Activated CD4-positive, alpha-beta T cell treated with anti-CD3 and anti-CD28 coated beads for 36 hours (primary cell): ENCODE measurements around the gene EML6. TPM values are rescaled to one million over a fixed set of nuclear protein-coding genes. Genes with fewer than 3 reads are reported as not detected.

ENCODE experiments used
- ATAC-seq: fragments of 200-7000 bp; cut with Tn5 transposase; one replicate; pipeline ENCODE4 v1.10.0; 2021; ENCODE audit warnings: mild to moderate bottlenecking, moderate library complexity
- CTCF ChIA-PET: fragments of 350-600 bp; sonication (Branson Sonifier 250); formaldehyde crosslinking; loops from one replicate; lab custom pipeline; 2021; ENCODE audit warnings: antibody characterized with exemption; lab: Charles Lee
- POLR2A ChIA-PET: fragments of 350-600 bp; sonication (Branson Sonifier 250); formaldehyde crosslinking; loops from one replicate; lab custom pipeline; 2021; ENCODE audit warnings: antibody characterized with exemption, inconsistent platforms; lab: Charles Lee
- DNase-seq: peaks from one replicate; pipeline ENCODE4 v3.0.0-alpha.2; 2020
- H3K27ac Mint-ChIP-seq: one replicate; pipeline ENCODE4 v1.8.0; 2021; ENCODE audit warnings: mixed read lengths
- H3K27me3 Mint-ChIP-seq: one replicate; pipeline ENCODE4 v1.8.0; 2021; ENCODE audit warnings: mixed read lengths
- H3K36me3 Mint-ChIP-seq: one replicate; pipeline ENCODE4 v1.8.0; 2021; ENCODE audit warnings: low read depth, mixed read lengths
- H3K4me1 Mint-ChIP-seq: one replicate; pipeline ENCODE4 v1.8.0; 2021; ENCODE audit warnings: mixed read lengths
- H3K4me3 Mint-ChIP-seq: one replicate; pipeline ENCODE4 v1.8.0; 2021; ENCODE audit warnings: mild to moderate bottlenecking, moderate library complexity, mixed read lengths
- H3K9me3 Mint-ChIP-seq: one replicate; pipeline ENCODE4 v1.8.0; 2021; ENCODE audit warnings: low read depth, mixed read lengths
- intact Hi-C, 2 experiments: fragments of 100-400 bp; cut with DNase I in 1 of 2; cut with micrococcal nuclease in 1 of 2; formaldehyde crosslinking; loops; one replicate each; pipeline versions ENCODE4 v1.14.2 to v1.15.1; 2022 to 2024; cut with DNase I, micrococcal nuclease
- total RNA-seq, 2 experiments: library from RNA; stranded (reverse); gene quantifications; one replicate each; pipeline ENCODE4 v1.2.3, GENCODE V29; 2021

The EML6 gene
- total RNA-seq, 2 experiments from 2014 or later = 0.16 to 0.30 TPM

DNA sequence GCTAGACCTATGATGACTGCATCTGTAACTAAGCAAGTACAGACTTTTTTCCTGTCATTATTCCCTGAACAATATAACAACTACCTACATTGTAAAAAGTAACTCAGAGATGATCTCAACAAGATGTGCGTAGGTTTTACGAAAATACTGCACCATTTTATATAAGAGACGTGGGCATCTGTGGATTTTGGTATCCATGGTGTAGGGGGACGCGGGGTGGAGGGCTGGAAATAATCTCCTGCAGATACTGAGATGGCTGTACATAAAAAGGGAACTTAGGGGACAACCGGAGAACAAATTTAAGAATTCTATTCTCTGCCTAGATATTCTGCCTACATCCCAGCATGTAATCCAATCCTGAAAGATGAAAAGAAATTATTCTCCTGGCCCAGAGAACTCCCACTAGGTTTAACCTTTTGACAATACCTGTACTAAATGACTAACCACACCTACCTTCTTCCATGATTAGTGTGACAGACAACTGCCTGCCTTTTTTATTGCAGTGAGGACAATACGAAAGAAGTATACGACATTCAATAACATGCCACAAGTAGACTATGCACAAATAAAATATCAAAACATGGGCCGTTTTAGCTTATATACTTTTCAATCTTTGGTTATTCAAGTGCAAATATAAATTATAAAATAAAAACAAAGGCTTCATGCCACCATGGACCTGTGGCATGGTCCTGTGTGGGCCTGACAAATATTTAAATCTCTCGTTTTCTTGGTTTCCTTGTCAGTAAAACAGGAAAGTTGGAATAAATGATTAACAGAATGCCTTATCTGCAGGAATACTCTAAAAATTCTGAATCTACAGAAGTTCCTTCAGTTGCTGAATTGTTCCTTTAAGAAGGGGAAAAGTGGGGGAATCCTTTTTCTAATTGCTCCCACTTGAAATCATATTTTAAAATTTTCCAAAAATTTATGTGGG lies 280.5 kb downstream of the EML6 start:
- H3K4me1 Mint-ChIP-seq = peaks cover 62% of the 10 kb centered on the region
- intact Hi-C loops = no loop called here
- CTCF ChIA-PET = interaction anchor here (1.0 to 1.1 kb wide), 2 partner anchors 25 to 165 kb away, joined by 3 read pairs; no protein-coding TSS in a partner anchor
- no peaks in the 10 kb centered on the region for H3K9me3 Mint-ChIP-seq
- no peak for ATAC-seq
- H3K4me3 Mint-ChIP-seq = no peak overlapping the region
- no peaks in the 10 kb centered on the region for H3K27me3 Mint-ChIP-seq
- no peak for DNase-seq
- H3K27ac Mint-ChIP-seq = no peak overlapping the region
- H3K36me3 Mint-ChIP-seq = no peaks in the 10 kb centered on the region
- POLR2A ChIA-PET = no interaction called here

DNA sequence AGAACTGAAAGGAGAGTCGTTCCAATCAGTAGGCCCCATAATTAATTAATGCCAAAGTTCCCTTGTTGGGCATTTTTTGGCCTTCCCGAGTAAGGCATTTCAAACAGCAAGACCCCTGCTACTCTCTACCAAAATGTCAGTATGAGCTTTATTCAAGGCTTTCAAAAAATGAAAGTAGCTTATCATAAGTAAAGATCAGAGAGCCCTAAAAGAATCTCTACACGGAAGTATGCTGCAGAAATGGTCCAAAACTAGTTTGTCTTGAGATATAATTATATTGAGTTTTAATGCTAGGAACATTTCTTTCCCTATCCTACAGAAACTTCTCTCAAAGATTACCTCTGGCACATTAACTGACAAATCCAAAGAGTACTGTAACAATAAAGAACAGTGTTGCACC lies 282.8 kb downstream of the EML6 start:
- ChIA-PET POLR2A (no interaction called here), CTCF (interaction anchor here (0.6 kb wide), 2 partner anchors 148 to 283 kb away, joined by 3 read pairs; no protein-coding TSS in a partner anchor)
- no peaks in the 10 kb centered on the region for H3K36me3 Mint-ChIP-seq
- peaks cover 63% of the 10 kb centered on the region for H3K4me1 Mint-ChIP-seq
- no peaks in the 10 kb centered on the region for H3K27me3 Mint-ChIP-seq
- H3K4me3 Mint-ChIP-seq = no peak overlapping the region
- H3K9me3 Mint-ChIP-seq = no peaks in the 10 kb centered on the region
- DNase-seq (no peak), ATAC-seq (no peak)
- no peak overlapping the region for H3K27ac Mint-ChIP-seq
- intact Hi-C loops = no loop called here

DNA sequence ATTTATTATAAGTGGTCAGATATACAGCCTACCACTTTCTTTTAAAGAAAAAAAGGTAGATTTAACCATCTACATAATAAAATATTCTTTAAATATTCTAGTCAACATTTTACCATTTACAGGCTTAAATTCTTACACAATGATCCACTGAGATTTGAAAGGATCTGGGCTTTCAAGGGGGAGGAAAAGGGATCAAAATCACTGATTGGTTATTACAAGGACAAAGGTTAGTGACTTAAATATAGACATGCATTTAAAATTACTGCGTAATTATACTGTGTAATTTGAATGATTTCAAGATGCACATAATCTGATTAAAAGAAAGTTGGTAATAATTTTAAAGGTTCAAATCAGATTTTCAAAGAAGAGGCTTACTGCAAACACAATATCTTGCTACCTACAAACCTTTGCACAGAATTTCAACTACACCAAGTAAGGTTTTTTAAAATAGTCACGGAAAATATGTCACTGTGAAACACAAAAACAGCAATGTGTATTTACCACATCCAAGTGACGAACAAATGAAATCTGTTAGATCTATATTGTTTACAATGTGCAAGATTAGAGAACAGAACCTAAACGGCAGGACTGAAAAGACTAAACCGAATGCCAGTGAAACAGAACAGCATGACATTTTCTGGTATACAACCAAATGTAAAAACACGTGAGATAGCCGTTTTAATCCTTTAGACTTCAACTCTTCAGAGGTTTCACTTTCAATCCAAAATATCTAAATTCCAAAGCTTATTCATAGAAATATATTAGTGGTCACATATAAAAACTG lies 286.0 kb downstream of the EML6 start:
- peaks cover 63% of the 10 kb centered on the region for H3K4me1 Mint-ChIP-seq
- ChIA-PET POLR2A (no interaction called here), CTCF (interaction anchor here (0.6 to 1.6 kb wide), 6 partner anchors 9 to 167 kb away, joined by 3 to 5 read pairs (median 4); no protein-coding TSS in a partner anchor)
- no peaks in the 10 kb centered on the region for H3K9me3 Mint-ChIP-seq
- no peaks in the 10 kb centered on the region for H3K36me3 Mint-ChIP-seq
- intact Hi-C loops = loop anchor here (1.0 to 5.0 kb wide), 3 partner anchors 16 to 247 kb away; no protein-coding TSS in a partner anchor
- H3K4me3 Mint-ChIP-seq = peak overlapping the region; percentile 72
- H3K27ac Mint-ChIP-seq = peak overlapping the region; percentile 90
- no peaks in the 10 kb centered on the region for H3K27me3 Mint-ChIP-seq
- no peak for DNase-seq
- ATAC-seq = peak; percentile 46

DNA sequence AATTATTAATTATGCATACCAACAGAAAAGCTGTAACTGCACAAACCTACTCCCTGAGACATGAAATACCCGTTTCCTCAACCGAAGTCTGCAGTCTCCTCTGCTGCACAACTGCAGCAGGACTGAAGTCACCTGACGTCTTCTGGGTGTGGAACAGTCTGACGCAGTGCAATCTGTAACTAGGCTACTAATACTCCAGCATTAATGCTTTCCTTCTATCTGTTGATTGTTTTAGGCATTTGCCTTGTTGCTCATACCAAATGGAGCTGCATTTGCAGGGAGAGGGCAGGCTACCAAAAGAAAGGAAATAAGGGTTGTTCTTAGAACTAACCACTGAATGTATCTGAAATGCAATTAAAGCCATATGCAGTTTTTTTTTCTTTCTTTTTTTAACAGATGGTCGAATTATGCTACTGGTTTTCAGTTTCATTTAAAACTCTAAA lies 286.7 kb downstream of the EML6 start:
- Mint-ChIP-seq H3K36me3 (no peaks in the 10 kb centered on the region), H3K9me3 (no peaks in the 10 kb centered on the region), H3K27me3 (no peaks in the 10 kb centered on the region), H3K27ac (peak overlapping the region; percentile 90), H3K4me1 (peaks cover 60% of the 10 kb centered on the region), H3K4me3 (peak overlapping the region; percentile 72)
- peak; percentile 49 for DNase-seq
- intact Hi-C loops = loop anchor here (1.0 to 5.0 kb wide), 3 partner anchors 15 to 248 kb away; no protein-coding TSS in a partner anchor
- ATAC-seq = peak; percentile 86
- ChIA-PET POLR2A (no interaction called here), CTCF (interaction anchor here (0.8 to 1.6 kb wide), 2 partner anchors 11 to 158 kb away, joined by 4 to 5 read pairs; no protein-coding TSS in a partner anchor)

DNA sequence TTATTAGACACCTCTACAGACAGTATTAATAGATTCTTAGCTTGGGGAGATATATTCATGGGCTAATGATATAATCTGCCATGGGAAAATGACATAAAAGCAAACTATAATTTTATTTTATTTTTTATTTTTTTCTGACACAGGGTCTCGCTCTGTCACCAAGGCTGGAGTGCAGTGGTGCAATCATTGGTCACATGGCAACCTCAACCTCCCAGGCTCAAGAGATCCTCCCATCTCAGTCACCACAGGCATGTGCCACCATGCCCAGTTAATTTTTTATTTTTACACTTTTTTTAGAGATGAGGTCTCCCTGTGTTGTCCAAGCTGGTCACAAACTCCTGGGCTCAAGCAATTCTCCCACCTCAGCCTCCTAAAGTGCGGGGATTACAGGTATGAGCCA lies 287.5 kb downstream of the EML6 start:
- Mint-ChIP-seq H3K4me1 (peaks cover 59% of the 10 kb centered on the region), H3K27ac (no peak overlapping the region), H3K4me3 (no peak overlapping the region), H3K9me3 (no peaks in the 10 kb centered on the region), H3K27me3 (no peaks in the 10 kb centered on the region), H3K36me3 (no peaks in the 10 kb centered on the region)
- POLR2A ChIA-PET = no interaction called here
- no peak for ATAC-seq
- no peak for DNase-seq
- intact Hi-C loops = loop anchor here (1.0 to 5.0 kb wide), 3 partner anchors 14 to 249 kb away; no protein-coding TSS in a partner anchor
- CTCF ChIA-PET = interaction anchor here (1.3 kb wide), 1 partner anchor 110 kb away, joined by 3 read pairs; no protein-coding TSS in a partner anchor

DNA sequence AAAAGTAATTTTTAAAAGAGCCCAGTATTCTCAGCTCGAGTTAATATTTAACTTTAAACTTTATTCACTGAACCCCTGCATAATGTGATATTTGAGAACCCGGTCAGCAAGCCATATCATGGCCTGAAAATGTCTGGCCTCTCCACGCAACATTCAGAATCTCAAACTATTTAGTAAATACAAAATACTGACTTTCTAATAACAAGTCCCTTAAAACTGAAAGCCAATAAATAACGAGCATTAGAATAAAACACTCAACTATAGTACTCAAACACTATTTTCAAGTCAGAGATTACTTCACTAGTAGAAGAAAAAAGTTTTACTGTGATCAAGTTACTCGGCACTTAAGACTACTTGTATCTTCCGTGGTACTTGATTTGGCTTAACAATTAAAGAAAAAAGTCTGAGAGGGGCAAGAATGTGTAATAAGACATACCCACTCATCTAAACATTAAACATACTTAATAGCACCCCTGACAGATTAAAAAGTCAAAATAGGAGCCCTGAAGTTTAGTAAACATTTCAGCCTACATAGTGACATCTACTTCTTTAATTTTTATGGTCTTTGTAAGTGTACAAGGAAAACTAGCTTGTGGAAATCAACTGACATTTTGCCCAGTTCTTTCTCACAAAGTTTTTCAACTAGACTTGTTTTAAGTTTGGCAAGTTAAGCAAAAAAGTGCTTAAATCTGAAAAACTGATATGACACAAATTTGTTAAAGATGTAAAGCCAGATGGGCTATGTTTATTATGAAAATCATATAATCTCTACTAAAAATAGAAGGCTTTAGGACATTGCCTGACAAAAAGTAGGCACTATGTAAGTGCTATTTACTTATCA lies 288.6 kb downstream of the EML6 start:
- ChIA-PET CTCF (interaction anchor here (0.9 to 1.5 kb wide), 4 partner anchors 13 to 156 kb away, joined by 3 to 4 read pairs (median 4); no protein-coding TSS in a partner anchor), POLR2A (no interaction called here)
- intact Hi-C loops = loop anchor here in 1 of 2 experiments (5.0 kb wide), 2 partner anchors 110 to 250 kb away; no protein-coding TSS in a partner anchor
- ATAC-seq = no peak
- Mint-ChIP-seq H3K9me3 (no peaks in the 10 kb centered on the region), H3K4me1 (peaks cover 48% of the 10 kb centered on the region), H3K27me3 (no peaks in the 10 kb centered on the region), H3K36me3 (no peaks in the 10 kb centered on the region), H3K4me3 (no peak overlapping the region), H3K27ac (no peak overlapping the region)
- DNase-seq = no peak

DNA sequence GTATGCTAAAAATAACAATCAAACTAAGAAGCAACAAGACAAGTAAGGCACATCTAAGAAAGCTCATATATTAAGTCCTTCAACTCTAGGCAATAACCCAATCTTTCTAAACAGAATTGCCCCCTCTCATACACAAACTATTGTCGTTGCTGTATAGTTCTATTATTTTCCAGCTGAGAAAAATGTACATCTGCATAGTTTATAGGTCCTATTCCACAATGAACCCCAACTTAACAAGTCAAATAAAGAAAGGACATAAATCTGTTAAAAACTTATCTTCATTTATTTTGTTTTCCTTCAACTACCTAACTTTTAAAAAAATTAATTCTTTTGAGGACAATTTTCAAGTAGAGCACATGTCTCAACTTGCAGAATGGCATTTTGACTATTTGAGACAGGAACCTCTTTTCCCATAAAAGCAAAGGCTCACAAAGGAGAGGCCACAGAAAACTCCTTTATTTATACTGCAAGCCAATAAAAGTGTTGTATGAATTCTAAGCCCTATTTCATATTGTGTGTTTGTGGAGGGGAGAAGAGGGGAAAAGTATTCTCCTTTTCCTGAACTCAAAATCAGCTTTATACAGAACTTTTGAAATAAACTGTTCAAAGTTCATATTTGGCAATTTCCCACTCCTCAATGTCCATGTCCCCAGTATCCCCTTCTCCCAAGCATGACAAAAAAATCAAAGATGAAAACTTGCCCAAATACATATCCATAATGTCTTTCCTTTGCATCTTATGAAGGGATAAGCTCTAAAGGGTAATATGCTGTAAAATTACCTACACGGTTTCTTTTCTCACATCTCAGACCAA lies 289.4 kb downstream of the EML6 start:
- intact Hi-C loops = loop anchor here in 1 of 2 experiments (5.0 kb wide), 2 partner anchors 111 to 251 kb away; no protein-coding TSS in a partner anchor
- POLR2A ChIA-PET = no interaction called here
- DNase-seq (no peak), ATAC-seq (no peak)
- peak overlapping the region; percentile 2 for H3K27ac Mint-ChIP-seq
- CTCF ChIA-PET = interaction anchor here (0.9 to 2.6 kb wide), 10 partner anchors 10 to 211 kb away, joined by 3 to 13 read pairs (median 3); no protein-coding TSS in a partner anchor
- no peaks in the 10 kb centered on the region for H3K9me3 Mint-ChIP-seq
- no peaks in the 10 kb centered on the region for H3K36me3 Mint-ChIP-seq
- H3K4me3 Mint-ChIP-seq = no peak overlapping the region
- no peaks in the 10 kb centered on the region for H3K27me3 Mint-ChIP-seq
- H3K4me1 Mint-ChIP-seq = peaks cover 40% of the 10 kb centered on the region

DNA sequence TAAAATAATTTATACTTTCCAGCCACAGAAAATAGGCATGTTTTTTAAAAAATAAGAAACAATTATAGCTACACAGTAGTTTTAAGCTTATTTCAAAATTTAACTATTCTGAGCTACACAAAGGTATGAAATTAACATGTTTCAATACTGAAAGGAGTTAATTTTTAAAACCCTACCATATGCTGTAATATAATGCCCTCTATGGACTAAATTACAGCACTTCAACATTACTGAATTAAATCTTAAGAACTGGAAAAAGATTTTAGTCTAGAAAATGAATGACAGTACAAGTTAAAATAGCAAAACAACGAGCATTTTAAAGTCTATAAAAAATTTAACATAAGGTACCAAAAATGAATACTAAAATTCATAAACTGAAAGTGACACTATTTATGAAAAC lies 290.5 kb downstream of the EML6 start:
- H3K27ac Mint-ChIP-seq = no peak overlapping the region
- no peaks in the 10 kb centered on the region for H3K36me3 Mint-ChIP-seq
- no peak overlapping the region for H3K4me3 Mint-ChIP-seq
- ChIA-PET POLR2A (no interaction called here), CTCF (interaction anchor here (0.9 to 2.6 kb wide), 8 partner anchors 11 to 165 kb away, joined by 3 to 13 read pairs (median 3); no protein-coding TSS in a partner anchor)
- ATAC-seq = no peak
- no peaks in the 10 kb centered on the region for H3K27me3 Mint-ChIP-seq
- H3K9me3 Mint-ChIP-seq = no peaks in the 10 kb centered on the region
- H3K4me1 Mint-ChIP-seq = peaks cover 38% of the 10 kb centered on the region
- intact Hi-C loops = loop anchor here in 1 of 2 experiments (5.0 kb wide), 2 partner anchors 112 to 252 kb away; no protein-coding TSS in a partner anchor
- no peak for DNase-seq

DNA sequence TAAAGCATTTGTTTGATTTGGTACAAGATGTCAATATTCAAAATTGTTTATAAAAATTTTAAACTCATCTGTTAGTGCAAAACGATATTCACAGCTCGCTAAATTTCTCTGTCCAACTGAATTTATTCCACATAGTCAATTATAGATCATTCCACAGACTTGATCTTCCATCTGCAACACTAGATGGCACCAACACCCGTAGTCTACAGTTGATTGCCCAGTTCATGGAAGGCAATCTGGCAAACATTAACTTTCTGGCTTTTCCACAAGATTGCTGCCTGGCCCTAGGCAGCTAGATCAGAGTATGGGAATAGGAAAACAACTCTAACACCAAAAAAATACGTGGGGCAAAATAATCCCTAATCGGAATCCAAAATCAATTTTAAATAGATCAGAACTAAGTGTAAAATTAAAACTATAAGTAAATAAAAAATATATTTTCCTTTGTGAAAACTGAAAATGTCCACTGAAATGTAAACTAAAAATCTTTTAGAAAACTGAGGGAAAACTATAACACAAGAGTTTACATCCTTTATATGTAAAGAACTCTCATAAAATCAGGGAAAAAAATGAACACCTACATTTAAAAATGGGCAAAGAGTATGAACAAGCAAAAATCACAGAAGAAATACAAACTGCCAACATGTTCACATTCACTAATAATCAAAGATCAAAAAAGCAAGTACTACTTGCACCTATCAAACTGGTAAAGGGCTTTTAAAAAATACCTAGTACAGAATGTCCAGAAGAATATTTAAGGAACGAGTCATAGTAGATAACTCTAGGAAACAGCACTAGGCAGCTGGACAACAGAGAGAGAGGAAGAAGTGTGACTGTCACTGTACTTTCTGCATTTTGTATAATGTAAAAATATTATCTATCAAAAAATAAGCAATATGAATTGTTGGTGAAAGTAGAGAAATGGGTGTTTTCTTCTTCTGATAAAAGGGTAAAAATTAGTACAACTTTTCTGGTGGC lies 291.8 kb downstream of the EML6 start:
- Mint-ChIP-seq H3K27ac (no peak overlapping the region), H3K4me3 (no peak overlapping the region), H3K4me1 (peaks cover 34% of the 10 kb centered on the region), H3K36me3 (peaks cover 12% of the 10 kb centered on the region), H3K9me3 (peaks cover 2% of the 10 kb centered on the region), H3K27me3 (no peaks in the 10 kb centered on the region)
- ChIA-PET POLR2A (no interaction called here), CTCF (interaction anchor here (0.6 to 2.6 kb wide), 8 partner anchors 20 to 163 kb away, joined by 3 to 13 read pairs (median 3); no protein-coding TSS in a partner anchor)
- DNase-seq (peak; percentile 54), ATAC-seq (peak; percentile 60)
- intact Hi-C loops = loop anchor here (1.0 to 5.0 kb wide), 4 partner anchors 113 to 253 kb away; no protein-coding TSS in a partner anchor
